SJSA1 (cell line): ENCODE data around the gene HSD11B1. TPM values are rescaled to one million over a fixed set of nuclear protein-coding genes. Genes with fewer than 3 reads are reported as not detected.
"Not testable (repeated sequence)": the region's sequence is repeated elsewhere in the genome, so short reads cannot be mapped to it uniquely, and the experiment has no call there.

Experiments
- DNase-seq, 2 experiments: peaks; one replicate each; pipeline ENCODE4 v3.0.0-alpha.2; 2015 to 2020; ENCODE audit warnings: low spot score in 2 of 2, low read depth in 1 of 2
- H3K27ac ChIP-seq: fragments of 250-450 bp; sonication (Bioruptor Pico); 2 replicates; pipeline ENCODE4 v1.5.1; 2020; ENCODE audit warnings: mild to moderate bottlenecking, moderate library complexity
- H3K27me3 ChIP-seq: fragments of 250-450 bp; sonication (Bioruptor Pico); replicated peaks from 2 replicates; pipeline ENCODE4 v1.5.1; 2020; ENCODE audit warnings: mild to moderate bottlenecking, moderate library complexity
- H3K36me3 ChIP-seq: fragments of 250-450 bp; sonication (Bioruptor Pico); 2 replicates; pipeline ENCODE4 v1.5.1; 2020; ENCODE audit warnings: mild to moderate bottlenecking
- H3K4me1 ChIP-seq: fragments of 250-450 bp; sonication (Bioruptor Pico); replicated peaks from 2 replicates; pipeline ENCODE4 v1.6.1; 2021; ENCODE audit warnings: mild to moderate bottlenecking
- H3K4me3 ChIP-seq: fragments of 250-450 bp; sonication (Bioruptor Pico); 2 replicates; pipeline ENCODE4 v1.5.1; 2020; ENCODE audit warnings: mild to moderate bottlenecking
- H3K9me3 ChIP-seq: fragments of 250-450 bp; sonication (Bioruptor Pico); replicated peaks from 2 replicates; pipeline ENCODE4 v1.5.1; 2020; ENCODE audit warnings: mild to moderate bottlenecking
- total RNA-seq: library from RNA; depleted of rRNA; stranded (reverse); fragments of >200 nt; shearing (Covaris generic); gene quantifications from 2 replicates; pipeline ENCODE4 v1.2.3, GENCODE V29; 2014

Gene HSD11B1
- total RNA-seq, 1 experiment from 2014 or later, result 0.13 TPM

DNA sequence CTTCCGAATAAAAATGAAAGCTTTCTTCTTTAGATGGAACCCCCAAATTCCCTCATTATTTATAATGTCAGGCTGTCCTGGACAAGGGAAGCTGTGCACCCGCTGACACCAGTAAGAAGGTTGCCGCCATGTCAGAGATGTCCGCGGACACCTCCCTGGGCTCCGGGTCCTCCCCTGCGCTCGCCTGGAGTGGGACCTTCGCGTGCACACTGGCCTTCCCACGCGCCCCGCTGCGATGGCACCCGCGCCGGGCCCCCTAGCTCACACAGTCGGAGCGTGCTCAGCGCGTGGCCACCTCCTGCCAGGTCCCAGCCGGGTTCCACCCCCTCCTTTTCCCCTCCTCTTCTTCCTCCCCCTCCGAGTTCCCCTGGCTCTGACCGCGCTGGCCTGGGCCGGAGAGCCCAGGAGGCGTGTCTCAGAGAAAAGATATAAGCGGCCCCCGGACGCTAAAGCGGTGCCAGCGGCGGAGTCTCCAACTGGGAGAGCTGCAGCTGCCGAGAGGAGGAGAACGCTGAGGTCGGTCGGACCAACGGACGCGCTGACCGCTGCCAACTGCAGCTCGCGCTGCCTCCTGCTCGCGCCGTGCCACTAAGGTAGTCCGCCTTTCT, 29.6 kb upstream of the HSD11B1 start, which contains the start of gene G0S2:
G0S2 (plus strand) TSS at position 456 of the 608 bp plus-strand sequence. CDS start 273 bp downstream, outside the sequence.
- H3K36me3 ChIP-seq, result no peaks in the 10 kb centered on the region

DNA sequence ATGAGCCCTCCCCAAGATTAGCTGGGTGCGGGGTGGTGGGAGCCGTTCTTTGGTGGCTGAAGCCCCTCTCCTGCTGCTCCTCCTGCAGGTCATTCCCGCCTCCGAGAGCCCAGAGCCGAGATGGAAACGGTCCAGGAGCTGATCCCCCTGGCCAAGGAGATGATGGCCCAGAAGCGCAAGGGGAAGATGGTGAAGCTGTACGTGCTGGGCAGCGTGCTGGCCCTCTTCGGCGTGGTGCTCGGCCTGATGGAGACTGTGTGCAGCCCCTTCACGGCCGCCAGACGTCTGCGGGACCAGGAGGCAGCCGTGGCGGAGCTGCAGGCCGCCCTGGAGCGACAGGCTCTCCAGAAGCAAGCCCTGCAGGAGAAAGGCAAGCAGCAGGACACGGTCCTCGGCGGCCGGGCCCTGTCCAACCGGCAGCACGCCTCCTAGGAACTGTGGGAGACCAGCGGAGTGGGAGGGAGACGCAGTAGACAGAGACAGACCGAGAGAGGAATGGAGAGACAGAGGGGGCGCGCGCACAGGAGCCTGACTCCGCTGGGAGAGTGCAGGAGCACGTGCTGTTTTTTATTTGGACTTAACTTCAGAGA, 29.0 kb upstream of the HSD11B1 start:
- Histone ChIP-seq H3K27ac (no peak overlapping the region), H3K9me3 (no peaks in the 10 kb centered on the region)
- no peak for DNase-seq

More for the DNA sequence above, 29.6 kb upstream of the HSD11B1 start, which contains the start of gene G0S2:
- peak in 1 of 2 experiments; percentile 7 for DNase-seq
- H3K27ac ChIP-seq, result no peak within 1 kb of the TSS
- H3K4me1 ChIP-seq, result no peaks in the 10 kb centered on the region
- H3K27me3 ChIP-seq, result peaks cover 43% of the 10 kb centered on the region
- no peaks in the 10 kb centered on the region for H3K9me3 ChIP-seq
- peak within 1 kb of the TSS; percentile 9; the same call in 1 of the 2 replicates for H3K4me3 ChIP-seq

DNA sequence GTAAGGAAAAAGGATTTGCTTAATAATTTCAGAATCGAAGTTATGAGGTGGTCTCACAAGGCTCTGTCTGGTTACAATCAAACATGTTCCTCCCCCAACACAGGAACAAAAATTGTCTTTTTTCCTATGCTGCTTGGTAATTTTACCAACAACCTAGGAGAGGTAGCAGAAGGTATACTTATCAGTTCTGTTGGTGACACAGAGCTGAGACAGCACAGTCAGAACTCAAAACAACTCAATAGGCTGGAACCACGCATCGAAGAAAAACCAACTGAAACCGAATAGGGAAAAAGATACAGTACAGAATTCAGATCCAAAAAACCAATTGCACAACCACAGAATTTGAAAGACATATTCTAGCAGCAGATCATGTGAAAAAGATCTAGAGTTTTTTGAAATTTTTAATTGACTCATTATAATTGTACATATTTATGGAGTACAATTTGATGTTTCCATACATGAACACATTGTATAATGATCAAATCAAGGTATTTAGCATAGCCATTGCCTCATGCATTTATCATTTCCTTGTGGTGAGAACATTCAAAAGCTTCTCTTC, 25.6 kb upstream of the HSD11B1 start:
- no peak for DNase-seq
- H3K27me3 ChIP-seq, result peaks cover 44% of the 10 kb centered on the region
- H3K4me3 ChIP-seq, result no peak overlapping the region

More for the DNA sequence above, 29.0 kb upstream of the HSD11B1 start:
- no peaks in the 10 kb centered on the region for H3K4me1 ChIP-seq
- H3K27me3 ChIP-seq, result peaks cover 47% of the 10 kb centered on the region
- peak overlapping the region; percentile 9; the same call in 1 of the 2 replicates for H3K4me3 ChIP-seq
- H3K36me3 ChIP-seq, result no peaks in the 10 kb centered on the region

DNA sequence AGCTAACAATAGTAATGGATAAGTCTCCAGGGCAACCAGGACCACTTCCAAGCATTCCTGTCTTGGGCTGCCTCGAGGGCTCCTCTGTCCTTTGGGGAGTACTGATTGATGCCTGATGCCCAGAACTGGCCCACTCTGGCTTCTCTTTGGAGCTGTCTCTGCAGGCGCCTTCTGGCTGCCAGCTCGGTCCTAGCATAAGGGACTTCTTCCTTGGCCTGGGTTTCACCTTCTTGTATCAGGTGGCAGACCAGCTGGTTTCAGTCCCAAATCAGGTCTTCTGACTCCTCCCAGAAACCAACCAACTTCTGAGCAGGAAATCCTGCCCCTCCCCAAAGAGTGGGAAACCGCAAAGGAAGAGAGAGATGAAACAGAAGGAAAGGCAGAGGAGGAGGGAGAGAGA, 18.8 kb upstream of the HSD11B1 start:
- Histone ChIP-seq H3K27me3 (no peaks in the 10 kb centered on the region), H3K4me3 (no peak overlapping the region), H3K36me3 (no peaks in the 10 kb centered on the region), H3K9me3 (no peaks in the 10 kb centered on the region), H3K27ac (no peak overlapping the region), H3K4me1 (peaks cover 15% of the 10 kb centered on the region)
- no peak for DNase-seq

More for the DNA sequence above, 25.6 kb upstream of the HSD11B1 start:
- Histone ChIP-seq H3K4me1 (no peaks in the 10 kb centered on the region), H3K9me3 (no peaks in the 10 kb centered on the region), H3K27ac (no peak overlapping the region), H3K36me3 (no peaks in the 10 kb centered on the region)

DNA sequence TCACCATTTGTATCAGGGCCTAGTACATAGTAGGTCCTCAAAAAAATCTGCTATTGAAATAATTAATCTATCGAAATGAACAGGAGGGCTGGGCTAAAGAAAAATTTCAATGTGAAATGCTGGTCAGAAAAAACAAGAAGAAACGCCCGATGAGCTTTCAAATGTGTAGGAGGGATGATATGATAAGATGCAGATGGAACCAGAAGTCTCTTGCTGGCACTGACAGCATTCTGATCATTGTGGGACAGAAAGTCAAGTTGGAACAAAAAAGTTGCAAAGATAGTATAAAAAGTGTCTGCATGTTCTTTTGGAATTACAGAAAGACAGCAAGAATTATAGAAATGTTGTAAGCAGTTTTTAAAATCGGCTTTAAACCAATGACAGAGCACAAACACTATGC, 18.3 kb upstream of the HSD11B1 start:
- Histone ChIP-seq H3K27ac (no peak overlapping the region), H3K4me1 (peaks cover 15% of the 10 kb centered on the region), H3K36me3 (no peaks in the 10 kb centered on the region), H3K27me3 (no peaks in the 10 kb centered on the region), H3K9me3 (no peaks in the 10 kb centered on the region), H3K4me3 (no peak overlapping the region)
- no peak for DNase-seq

DNA sequence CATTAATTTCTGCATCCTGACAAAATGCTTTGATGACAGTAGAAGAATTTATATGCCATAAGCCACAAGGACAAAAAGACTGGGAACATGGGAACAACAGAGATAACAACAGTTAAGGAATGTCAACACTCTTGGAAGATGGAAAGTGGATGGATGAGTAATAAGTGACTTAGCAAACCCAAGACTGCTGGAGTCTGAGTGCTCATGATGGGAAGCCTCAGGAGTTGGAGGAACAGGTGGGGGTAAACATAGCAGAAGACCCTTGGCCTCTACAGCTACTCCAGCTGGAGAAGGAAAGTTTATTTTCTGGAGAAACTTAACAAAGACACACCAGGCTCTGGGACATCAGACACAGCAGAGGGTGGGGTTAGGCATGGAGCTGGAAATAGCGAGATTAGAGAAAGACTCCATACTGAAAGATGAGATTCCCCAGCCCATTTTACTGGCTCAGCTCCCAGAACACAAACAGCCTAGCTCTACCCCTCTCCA, 15.9 kb upstream of the HSD11B1 start:
- Histone ChIP-seq H3K9me3 (no peaks in the 10 kb centered on the region), H3K27me3 (no peaks in the 10 kb centered on the region), H3K36me3 (no peaks in the 10 kb centered on the region), H3K4me1 (peaks cover 18% of the 10 kb centered on the region), H3K4me3 (no peak overlapping the region), H3K27ac (peak overlapping the region; percentile 25; the same call in 1 of the 2 replicates)
- peak in 1 of 2 experiments; percentile 37 for DNase-seq

DNA sequence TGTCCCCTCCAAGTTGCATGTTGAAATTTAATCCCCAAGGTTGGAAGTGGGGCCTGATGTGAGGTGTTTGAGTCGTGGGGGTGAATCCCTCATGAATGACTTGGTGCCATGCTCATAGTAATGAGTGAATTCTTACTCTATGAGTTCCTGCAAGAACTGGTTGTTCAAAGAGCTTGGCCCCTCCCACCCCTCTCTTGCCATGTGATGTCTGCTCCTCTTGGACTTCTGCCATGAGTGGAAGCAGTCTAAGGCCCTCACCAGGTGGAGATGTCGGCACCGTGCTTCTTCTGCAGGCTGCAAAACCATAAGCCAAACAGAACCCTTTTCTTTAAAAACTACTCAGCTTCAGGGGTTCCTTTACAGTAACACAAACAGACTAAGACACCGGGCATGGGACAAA, 15.2 kb upstream of the HSD11B1 start:
- Histone ChIP-seq H3K9me3 (no peaks in the 10 kb centered on the region), H3K27ac (no peak overlapping the region), H3K36me3 (no peaks in the 10 kb centered on the region), H3K4me3 (no peak overlapping the region), H3K27me3 (no peaks in the 10 kb centered on the region), H3K4me1 (peaks cover 18% of the 10 kb centered on the region)
- no peak for DNase-seq

DNA sequence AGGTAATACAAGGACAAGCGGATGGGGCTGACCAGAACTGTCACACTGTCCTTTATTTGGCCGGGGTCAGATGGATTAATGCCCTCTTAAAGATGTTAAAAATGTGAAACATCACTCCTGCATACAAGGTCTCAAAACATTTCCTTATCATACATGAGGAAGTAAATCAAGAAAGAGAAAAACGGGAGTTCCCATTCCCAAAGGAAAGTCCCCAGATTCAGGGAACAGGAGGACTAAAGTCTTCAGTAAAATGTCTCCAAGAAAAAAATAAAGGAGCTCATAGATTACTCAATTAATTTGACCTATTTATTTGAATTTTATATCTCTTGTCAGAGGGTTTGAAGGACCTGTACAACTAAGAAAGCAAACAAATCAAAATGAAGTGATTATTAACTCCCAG, 13.4 kb upstream of the HSD11B1 start:
- Histone ChIP-seq H3K4me1 (peaks cover 18% of the 10 kb centered on the region), H3K27me3 (no peaks in the 10 kb centered on the region), H3K4me3 (no peak overlapping the region), H3K36me3 (no peaks in the 10 kb centered on the region), H3K9me3 (no peaks in the 10 kb centered on the region), H3K27ac (no peak overlapping the region)
- no peak for DNase-seq

DNA sequence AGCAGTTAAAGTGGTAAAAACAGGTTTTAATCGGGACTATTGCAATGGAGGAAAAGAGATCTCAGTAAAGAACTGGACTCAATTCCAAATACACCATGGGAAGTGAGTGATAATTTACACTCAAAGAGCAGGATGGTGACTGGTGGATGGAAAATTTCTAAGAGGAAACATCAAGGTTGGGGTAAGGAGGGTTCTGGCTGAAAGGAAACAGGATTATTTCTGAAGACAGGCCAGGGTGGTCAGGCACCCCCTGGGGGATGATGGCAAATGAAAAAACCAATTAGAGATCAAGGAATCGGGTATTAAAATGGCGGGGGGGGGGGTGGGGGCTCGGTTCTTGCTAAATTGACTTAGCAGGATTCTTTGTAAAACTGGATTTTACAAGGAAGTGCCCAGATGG, 12.3 kb upstream of the HSD11B1 start:
- no peak overlapping the region for H3K27ac ChIP-seq
- peaks cover 18% of the 10 kb centered on the region for H3K4me1 ChIP-seq
- H3K9me3 ChIP-seq, result no peaks in the 10 kb centered on the region
- DNase-seq, result no peak
- H3K27me3 ChIP-seq, result no peaks in the 10 kb centered on the region
- H3K4me3 ChIP-seq, result no peak overlapping the region
- H3K36me3 ChIP-seq, result no peaks in the 10 kb centered on the region

DNA sequence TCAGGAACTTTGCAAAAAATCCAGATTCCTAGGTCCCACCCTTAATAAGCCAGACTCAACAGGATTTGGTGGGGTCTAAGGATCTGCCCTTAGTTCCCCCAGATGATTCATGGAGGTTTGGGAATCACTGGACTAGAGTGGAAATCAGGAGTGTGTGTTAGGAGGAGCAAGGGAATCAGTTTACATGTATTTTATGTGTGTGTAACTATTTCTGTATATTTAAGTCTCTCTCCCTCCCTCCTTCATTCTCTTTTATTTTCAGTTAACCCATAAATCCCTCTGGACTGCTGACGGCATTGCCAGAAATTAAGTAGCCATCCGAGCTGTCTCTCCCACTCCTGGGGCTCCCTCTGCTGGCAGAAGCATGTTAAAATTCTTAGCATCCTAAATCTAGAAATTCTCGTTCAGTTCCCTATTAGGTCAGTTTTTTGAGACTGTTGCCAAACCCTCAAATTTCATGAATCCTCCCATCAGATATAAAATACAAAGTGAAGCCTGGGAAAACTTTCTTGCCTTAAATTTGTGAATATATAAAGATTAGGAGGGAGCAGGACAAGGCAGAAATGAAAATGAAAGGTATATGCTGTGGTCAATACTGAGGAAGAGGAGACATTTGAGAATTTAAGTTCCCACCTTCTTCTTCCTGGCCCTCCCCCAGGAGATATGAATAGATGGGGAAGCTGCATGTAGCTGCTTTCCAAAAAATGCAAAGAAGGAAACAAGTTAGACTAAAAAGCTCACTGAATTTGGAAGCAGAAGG, 11.7 kb upstream of the HSD11B1 start:
- Histone ChIP-seq H3K9me3 (no peaks in the 10 kb centered on the region), H3K27me3 (no peaks in the 10 kb centered on the region), H3K27ac (no peak overlapping the region), H3K36me3 (no peaks in the 10 kb centered on the region), H3K4me1 (peaks cover 18% of the 10 kb centered on the region), H3K4me3 (no peak overlapping the region)
- peak; percentile 64 to 74 for DNase-seq

DNA sequence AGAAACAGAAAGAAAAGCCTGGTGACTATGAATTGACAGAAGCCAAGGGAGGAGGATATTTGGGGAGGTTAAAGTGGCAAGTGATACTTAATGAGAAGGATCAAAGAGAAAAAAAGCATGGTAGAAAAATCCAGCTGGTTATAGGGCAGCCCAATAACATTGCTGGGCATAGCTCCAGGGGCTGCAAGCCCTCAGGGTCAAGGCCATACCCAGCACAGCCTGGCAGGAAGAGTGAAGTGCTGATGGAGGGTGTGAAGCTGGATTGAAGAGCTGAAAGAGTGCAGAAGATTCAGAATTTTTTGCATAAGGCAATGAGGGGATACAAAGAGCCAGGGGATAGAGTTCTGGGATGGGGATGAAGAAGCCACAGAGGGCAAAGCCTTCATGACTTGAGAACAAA, 8.0 kb upstream of the HSD11B1 start:
- H3K4me3 ChIP-seq, result no peak overlapping the region
- no peaks in the 10 kb centered on the region for H3K27me3 ChIP-seq
- no peak for DNase-seq
- H3K27ac ChIP-seq, result no peak overlapping the region
- 0 out of 2 replicates have a peak, but pooled peaks cover 3% of the 10 kb centered on the region for H3K4me1 ChIP-seq
- H3K9me3 ChIP-seq, result no peaks in the 10 kb centered on the region
- H3K36me3 ChIP-seq, result no peaks in the 10 kb centered on the region

DNA sequence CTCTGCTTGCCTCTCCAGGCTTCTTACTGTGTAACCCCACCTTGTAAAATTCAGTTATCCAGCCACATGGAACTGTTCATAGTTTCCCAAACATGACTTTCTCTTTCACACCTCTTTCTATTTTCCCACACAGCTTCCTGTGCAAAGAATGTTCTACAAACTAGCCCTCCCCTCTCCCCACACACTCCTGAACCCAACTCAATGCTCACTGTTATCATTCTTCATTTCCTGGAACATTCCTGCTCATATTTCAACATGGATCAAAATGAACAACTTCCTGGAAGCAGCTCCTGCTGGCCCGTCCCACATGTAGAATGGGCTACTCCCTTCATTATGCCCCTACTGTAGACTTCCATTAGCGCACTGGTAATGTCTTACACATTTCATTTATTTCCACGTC, 7.5 kb upstream of the HSD11B1 start:
- Histone ChIP-seq H3K4me1 (0 out of 2 replicates have a peak, but pooled peaks cover 3% of the 10 kb centered on the region), H3K27ac (no peak overlapping the region), H3K36me3 (no peaks in the 10 kb centered on the region), H3K27me3 (no peaks in the 10 kb centered on the region), H3K4me3 (no peak overlapping the region), H3K9me3 (no peaks in the 10 kb centered on the region)
- DNase-seq, result no peak

DNA sequence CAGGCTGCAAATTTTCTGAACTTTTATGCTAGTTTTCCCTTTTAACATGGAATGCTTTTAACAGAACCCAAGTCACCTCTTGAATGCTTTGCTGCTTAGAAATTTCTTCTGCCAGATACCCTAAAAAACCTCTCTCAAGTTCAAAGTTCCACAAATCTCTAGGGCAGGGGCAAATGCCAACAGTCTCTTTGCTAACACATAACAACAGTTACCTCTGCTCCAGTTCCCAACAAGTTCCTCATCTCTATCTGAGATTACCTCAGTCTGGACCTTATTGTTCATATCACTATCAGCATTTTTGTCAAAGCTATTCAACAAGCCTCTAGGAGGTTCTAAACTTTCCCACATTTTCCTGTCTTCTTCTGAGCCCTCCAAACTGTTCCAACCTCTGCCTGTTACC, 4.0 kb upstream of the HSD11B1 start:
- H3K27ac ChIP-seq, DNase-seq, H3K4me3 ChIP-seq, H3K4me1 ChIP-seq, H3K36me3 ChIP-seq, H3K27me3 ChIP-seq, H3K9me3 ChIP-seq: not testable (repeated sequence)
